GM18907 (cell line): ENCODE data around the gene NOX3.
"Not testable (repeated sequence)": the region's sequence is repeated elsewhere in the genome, so short reads cannot be mapped to it uniquely, and the experiment has no call there.

Experiments
- ATAC-seq: cut with Tn5 transposase; IDR thresholded peaks from one replicate; pipeline ENCODE4 v1.9.1; 2021; ENCODE audit warnings: mild to moderate bottlenecking, moderate library complexity; ENCODE audit not compliant: unreplicated experiment

The NOX3 gene

DNA sequence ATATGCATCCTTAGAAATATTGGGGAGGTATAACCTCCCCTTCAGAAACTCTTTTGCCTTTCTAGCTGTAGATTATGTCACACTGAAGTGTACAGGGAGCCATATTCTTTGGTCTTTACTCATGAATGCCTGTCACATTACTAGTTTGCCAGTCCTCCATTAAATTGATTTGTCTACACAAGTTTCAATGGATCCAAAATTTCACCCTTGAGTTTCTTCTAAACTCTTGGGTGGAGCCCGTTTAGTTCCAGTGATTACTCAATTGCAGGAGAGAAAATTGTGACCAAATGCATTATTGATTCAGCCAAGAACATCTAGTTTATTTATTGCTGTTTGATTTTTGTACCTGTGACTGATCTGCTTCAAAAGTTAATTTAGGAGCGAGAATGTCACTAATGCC, 81.0 kb downstream of the NOX3 start:
- no peak for ATAC-seq

DNA sequence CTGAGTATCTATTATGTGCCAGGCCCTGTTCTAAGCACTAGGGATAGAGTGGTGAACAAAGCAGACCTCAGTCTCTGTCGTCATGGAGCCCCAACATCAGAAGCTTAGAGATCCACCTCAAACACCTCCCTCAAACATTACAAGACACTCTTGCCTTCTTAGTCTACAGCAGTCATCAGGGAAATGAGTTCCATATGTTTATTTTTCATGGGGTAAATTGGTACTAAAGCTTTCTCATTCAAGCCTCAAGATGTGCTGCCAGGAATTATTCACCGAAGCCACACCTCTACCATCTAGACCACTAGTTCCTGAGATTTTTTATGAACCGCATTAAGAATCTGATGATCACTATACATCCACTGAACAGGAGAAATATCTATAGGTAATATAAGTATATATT, 82.4 kb downstream of the NOX3 start:
- ATAC-seq, result no peak

DNA sequence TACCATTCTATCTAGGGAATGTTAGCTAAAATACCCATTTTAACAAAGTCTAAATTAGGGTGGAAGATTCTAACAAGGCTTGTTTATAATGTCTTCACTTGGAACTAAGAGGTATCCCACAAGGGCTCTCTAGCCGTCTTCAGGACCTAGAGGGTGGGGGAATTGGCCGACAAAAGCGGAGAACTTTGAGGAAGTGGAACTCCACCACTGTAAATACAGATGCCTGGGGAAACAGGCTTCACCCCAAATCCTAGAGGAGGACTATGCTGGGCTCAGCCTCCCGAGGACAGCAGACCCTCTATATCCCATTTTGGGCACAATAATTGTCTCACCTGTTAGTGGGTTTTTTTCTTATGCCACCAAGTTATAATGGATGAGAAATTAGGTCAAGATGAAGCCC, 83.4 kb downstream of the NOX3 start:
- no peak for ATAC-seq

DNA sequence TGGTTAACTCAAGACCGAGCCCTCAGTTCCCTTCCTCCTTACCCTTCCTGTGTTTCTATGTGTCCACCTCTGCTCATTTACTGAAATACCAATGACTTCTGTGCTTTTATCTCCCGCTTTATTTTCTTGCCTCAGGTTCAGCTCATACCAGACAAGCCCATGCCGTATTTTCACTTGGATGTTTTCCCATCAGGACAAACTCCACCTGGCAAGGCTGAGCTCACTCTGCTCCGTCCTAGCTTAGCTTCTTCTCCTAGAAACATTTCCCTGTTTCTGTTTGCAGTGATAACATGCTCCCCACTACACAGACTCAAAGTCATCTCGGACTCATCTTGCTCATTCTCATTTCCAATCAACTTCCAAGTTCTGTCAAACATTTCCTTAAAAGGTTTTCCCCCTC, 84.4 kb downstream of the NOX3 start:
- ATAC-seq, result no peak

DNA sequence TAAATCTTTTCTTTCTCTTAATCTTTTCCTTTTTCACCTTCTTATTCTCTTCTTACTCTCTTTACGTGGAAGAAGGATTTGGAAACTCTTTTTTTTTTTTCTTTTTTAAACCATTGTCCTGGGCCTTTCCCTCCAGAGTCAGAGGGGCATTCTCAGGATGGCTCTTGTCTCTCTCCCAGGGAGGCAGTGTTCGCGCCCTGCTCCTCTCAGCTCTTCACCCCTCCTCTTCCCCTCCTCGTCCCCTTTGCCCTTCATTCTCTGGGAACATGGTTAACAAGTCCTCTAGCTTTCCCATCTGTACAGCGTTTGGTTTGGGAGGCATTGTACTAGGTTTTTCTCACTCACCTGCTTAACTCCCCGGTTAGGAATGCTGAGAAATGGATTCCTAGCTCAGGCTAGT, 89.3 kb downstream of the NOX3 start:
- ATAC-seq, result no peak

DNA sequence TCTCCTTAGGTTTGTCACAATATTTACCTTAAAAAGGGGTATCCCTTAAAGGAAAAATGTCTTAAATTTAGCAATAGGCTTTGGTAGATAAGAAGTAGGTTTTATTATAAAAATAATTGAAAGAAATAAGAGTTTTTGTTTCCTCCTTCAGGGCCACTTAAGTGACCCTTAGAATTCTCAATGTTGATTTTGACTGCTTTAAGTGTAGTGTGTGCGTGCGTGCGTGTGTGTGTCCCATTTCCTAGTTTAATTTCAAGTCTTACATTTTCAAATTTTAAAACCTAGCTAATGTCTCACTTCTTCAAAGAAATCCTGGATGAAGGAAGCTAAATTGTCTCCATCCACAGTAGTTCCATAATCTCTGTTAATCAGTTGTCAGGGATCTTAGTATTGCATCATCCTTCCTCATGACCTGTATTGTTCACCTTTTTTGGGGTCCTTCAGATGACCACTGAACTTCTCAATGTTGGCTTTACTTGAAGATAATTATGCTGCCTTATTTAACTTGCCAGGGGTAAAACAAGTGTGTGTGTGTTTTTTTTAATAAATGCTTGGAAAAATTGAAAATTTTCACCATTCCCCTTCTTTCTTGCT, 90.7 kb downstream of the NOX3 start:
- ATAC-seq, result no peak

DNA sequence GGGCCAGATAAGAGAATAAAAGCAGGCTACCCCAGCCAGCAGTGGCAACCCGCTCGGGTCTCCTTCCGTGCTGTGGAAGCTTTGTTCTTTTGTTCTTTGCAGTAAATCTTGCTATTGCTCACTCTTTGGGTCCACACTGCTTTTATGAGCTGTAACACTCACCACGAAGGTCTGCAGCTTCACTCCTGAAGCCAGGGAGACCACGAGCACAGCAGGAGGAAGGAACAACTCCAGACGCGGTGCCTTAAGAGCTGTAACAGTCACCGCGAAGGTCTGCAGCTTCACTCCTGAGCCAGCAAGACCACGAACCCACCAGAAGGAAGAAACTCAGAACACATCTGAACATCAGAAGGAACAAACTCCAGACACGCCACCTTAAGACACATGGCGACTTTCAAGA, 91.6 kb downstream of the NOX3 start:
- not testable (repeated sequence) for ATAC-seq

DNA sequence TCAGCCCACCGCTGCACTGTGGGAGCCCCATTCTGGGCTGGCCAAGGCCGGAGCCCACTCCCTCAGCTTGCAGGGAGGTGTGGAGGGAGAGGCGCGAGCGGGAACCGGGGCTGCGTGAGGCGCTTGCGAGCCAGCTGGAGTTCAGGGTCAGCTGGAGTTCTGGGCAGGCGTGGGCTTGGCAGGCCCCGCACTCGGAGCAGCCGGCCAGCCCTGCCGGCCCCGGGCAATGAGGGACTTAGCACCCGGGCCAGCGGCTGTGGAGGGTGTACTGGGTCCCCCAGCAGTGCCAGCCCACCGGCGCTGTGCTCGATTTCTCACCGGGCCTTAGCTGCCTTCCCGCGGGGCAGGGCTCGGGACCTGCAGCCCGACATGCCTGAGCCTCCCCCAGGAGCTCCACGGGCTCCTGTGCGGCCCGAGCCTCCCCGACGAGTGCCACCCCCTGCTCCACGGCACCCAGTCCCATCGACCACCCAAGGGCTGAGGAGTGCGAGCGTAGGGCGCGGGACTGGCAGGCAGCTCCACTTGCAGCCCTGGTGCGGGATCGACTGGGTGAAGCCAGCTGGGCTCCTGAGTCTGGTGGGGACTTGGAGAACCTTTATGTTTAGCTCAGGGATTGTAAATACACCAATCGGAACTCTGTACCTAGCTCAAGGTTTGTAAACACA, 92.5 kb downstream of the NOX3 start:
- ATAC-seq, result not testable (repeated sequence)

DNA sequence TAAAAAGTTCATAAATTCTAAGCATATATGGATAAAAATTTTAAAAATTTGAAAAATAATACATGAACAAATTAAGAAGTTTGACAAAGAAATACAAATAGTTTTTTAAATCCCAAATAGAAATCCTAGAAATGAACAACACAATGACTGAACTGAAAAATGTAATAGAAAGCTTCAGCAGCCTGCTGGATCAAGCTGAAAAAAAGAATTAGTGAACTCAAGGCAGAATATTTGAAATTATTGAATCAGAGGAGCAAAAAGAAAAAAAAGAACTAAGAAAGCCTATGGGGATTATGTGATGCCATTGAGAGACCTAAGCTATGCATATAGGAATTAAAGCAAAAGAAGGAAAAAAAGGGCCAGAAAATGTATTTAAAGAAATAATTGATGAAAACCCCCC, 101.5 kb downstream of the NOX3 start:
- no peak for ATAC-seq

DNA sequence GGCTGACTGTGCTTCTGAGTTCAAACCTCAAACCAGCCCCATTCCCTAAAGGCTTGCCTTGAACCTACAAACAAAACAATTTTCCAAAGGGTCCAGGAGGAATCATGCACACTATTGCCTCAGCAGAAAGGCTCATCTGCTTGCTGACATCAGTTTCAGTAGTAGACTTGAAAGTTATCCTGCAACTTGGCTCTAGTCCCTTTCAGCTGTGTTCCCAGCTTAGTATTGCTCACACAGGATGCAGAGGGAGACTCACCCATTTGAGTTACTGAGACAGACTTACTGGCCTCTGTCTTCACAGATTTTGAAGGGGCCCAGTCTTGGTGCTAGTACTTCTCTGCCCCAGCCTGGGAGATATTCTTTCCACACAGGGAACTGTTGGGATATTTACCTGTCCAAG, 102.8 kb downstream of the NOX3 start:
- no peak for ATAC-seq

DNA sequence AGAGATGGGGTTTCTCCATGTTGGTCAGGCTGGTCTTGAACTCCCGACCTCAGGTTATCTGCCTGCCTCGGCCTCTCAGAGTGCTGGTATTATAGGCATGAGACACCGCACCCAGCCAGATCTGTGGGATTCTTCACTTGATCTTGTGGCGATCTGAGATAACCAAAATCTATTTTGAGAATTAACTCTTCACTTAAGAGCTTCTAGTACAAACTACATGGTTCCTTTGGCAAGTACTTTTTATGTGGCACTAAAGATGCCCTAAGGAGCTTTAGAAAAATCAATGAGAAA, 103.6 kb downstream of the NOX3 start:
- no peak for ATAC-seq

DNA sequence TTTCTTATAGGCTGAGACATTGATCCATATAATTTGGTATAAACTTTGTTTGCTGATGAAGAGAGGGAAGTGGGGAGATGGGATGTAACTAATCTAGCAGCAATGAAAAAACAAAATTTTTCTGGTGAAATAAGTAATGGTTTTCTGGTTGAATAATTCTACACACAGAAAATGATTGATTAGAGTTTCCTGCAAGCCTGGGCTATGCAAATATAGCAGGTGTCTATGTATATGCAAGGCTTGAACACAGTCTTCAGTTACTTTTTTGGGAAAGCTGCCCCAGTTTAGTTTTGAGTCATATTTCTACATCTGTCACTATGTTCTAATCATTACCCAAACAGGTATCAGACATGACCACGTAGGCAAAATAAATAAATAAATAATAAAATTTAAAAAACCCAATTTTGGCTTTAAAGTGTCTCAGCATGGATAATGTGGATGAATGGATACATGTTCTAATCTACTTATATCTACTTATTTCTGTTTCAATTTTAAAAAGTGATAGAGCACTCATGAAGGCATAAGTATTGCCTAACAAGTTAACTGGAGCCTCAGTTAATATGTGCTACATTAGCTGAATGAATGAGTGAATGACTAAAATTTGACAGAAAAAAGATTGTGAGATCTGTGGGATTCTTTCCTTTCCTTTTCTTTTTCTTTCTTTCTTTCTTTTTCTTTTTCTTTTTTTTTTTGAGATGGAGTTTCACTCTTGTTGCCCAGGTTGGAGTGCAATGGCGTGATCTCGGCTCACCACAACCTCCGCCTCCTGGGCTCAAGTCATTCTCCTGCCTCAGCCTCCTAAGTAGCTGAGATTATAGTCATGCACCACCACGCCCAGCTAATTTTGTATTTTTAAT, 104.1 kb downstream of the NOX3 start:
- peak; percentile 96 for ATAC-seq

DNA sequence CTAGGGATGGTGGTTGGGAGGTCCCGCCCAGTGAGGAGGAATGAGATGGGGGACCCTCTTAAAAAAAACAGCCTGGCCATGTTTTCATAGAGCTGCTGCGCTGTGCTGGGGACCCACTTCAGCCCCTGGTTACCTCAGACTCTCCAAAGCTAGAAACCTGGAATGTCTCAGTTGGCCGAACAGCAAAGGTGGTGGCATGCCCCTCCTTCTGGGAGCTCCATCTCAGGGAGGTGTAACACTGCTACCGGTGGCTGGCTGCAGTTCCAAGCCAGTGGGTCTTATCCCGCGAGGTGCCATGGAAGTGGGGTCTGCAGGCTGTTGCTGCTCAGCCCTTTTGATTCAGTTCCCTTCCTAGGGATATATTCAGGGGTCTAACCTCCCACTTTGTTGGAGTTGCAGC, 105.7 kb downstream of the NOX3 start:
- no peak for ATAC-seq

DNA sequence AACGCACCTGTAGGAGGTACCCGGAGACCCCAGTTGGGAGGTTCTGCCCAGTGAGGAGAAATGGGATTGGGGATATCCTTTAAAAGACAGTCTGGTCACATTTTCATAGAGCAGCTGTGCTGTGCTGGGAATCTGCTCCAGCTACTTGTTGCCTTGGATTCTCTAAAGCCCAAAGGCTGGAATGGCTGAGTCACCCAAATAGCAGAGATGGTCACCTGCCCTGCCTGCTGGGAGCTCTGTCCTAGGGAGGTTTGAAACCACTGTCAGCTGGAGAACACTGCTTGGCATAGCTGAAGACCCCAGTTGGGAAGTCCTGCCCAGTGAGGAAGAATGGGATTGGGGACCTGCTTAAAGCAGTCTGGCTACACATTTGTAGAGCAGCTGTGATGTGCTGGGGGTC, 106.5 kb downstream of the NOX3 start:
- ATAC-seq, result no peak

DNA sequence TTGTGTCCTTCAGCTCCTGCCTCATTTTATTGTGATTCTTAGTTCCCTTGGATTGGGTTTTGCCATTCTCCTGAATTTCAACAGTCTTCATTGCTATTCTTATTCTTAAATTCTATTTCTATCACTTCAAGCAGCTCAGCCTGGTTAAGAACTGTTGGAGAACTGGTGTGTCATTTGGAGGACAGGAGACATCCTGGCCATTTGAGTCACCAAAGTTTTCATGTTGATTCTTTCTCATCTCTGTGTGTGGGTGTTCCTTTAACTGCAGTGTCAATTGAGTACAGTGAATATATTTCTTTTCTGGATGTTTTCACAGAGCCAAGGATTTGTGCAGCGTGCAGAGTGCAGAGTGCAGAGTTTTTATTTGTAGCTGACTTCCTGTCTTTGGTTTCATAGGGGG, 107.8 kb downstream of the NOX3 start:
- ATAC-seq, result no peak

DNA sequence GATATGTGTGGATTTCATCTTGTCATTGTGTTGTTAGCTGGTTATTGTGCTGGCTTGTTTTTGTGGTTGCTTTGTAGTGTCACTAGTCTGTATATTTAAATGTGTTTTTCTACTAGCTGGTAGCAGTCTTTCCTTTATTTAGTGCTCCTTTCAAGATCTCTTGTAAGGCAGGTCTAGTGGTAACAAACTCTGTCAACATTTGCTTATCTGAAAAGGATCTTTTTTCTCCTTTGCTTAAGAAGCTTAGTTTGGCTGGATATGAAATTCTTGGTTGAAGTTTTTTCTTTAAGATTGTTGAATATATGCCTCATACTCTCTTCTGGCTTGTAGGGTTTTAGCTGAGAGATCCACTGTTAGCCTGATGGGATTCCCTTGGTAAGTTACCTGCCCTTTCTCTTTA, 108.7 kb downstream of the NOX3 start:
- no peak for ATAC-seq
